Esophagus muscularis mucosa (tissue), 4 donors: ENCODE data around the gene EHD4. TPM values are rescaled to one million over a fixed set of nuclear protein-coding genes. Genes with fewer than 3 reads are reported as not detected.

ENCODE experiments used
- DNase-seq: peaks from one replicate; pipeline ENCODE4 v3.0.0-alpha.2; 2017; ENCODE audit errors: extremely low spot score
- H3K27ac ChIP-seq, 4 donors: fragments of 200-600 bp; sonication (generic); replicated peaks in 1 of 4; 1 replicate in 3 of 4; 2 replicates in 1 of 4; pipeline ENCODE4 v1.5.1; 2016 to 2019; ENCODE audit warnings: mild to moderate bottlenecking in 1 of 4
- H3K27me3 ChIP-seq, 4 donors: fragments of 200-600 bp; sonication (generic); one replicate each; pipeline versions ENCODE4 v1.5.1 to v1.6.0; 2016 to 2019
- H3K36me3 ChIP-seq, 4 donors: fragments of 200-600 bp; sonication (generic); one replicate each; pipeline ENCODE4 v1.5.1; 2016 to 2019
- H3K4me1 ChIP-seq, 4 donors: fragments of 200-600 bp; sonication (generic); one replicate each; pipeline ENCODE4 v1.5.1; 2016 to 2019
- H3K4me3 ChIP-seq, 4 donors: fragments of 200-600 bp; sonication (generic); 1 replicate in 2 of 4; 2 replicates in 2 of 4; pipeline ENCODE4 v1.5.1; 2016 to 2019; ENCODE audit warnings: mild to moderate bottlenecking in 4 of 4, moderate library complexity in 1 of 4
- H3K9me3 ChIP-seq, 4 donors: fragments of 200-600 bp; sonication (generic); 1 replicate in 3 of 4; 2 replicates in 1 of 4; pipeline ENCODE4 v1.5.1; 2016 to 2019
- EP300 ChIP-seq: sonication (generic); formaldehyde crosslinking; IDR thresholded peaks from one replicate; pipeline ENCODE4 v1.6.1; 2017; ENCODE audit warnings: antibody characterized with exemption
- POLR2A ChIP-seq: fragments of 450-650 bp; IDR thresholded peaks from one replicate; pipeline ENCODE4 v1.6.1; 2017; ENCODE audit warnings: antibody characterized with exemption, moderate library complexity, mild to moderate bottlenecking, low read depth
- POLR2AphosphoS5 ChIP-seq, 2 donors: sonication (generic); formaldehyde crosslinking; IDR thresholded peaks; one replicate each; pipeline ENCODE4 v1.6.1; 2017; ENCODE audit warnings: antibody characterized with exemption in 2 of 2
- WGBS: methylation state at CpG from one replicate; pipeline ENCODE4 v1.1.5; 2018; 5-methylcytosine and 5-hydroxymethylcytosine counted together
- intact Hi-C: fragments of 100-400 bp; cut with DNase I; formaldehyde crosslinking; loops from one replicate; pipeline ENCODE4 v1.15.1; 2023
- total RNA-seq, 4 donors: library from RNA; depleted of rRNA; stranded (reverse); fragments of >200 nt; gene quantifications; one replicate each; pipeline versions ENCODE4 v1.1.0 to v1.2.1, GENCODE V29; 2016
- TF ChIP-seq, protein P1 (sequence below), 3 experiments: fragments of 200-600 bp in 2 of 3; fragments of 450-650 bp in 1 of 3; sonication (generic) in 2 of 3; IDR thresholded peaks; one replicate each; pipeline ENCODE4 v1.5.1; 2017 to 2019; ENCODE audit warnings: antibody characterized with exemption in 3 of 3, mild to moderate bottlenecking in 2 of 3, moderate library complexity in 1 of 3

Gene EHD4
- total RNA-seq, 4 donors from 2014 or later, result 10.0 to 24.7 (median 21.7) TPM

DNA sequence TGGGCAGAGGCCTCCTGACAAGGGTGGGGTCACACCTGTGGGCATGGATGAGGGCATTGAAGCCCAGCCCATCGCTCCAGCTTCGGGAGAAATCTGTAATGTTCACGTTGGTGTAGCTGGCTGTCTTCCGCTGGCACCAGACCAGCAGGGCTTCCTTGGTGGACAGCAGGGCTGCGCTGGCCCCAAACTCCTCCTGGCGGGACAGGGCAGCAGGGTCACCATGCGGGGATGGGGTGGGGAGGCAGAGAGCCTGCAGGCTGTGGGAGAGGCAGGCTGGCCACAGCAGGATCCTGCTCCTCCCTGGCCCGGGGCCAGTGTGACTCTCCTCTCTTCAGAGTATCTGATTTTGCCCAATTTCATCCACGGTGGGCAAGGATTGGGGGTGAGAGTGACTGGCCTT, 84.5 kb downstream of the EHD4 start:
- no peak overlapping the region for H3K27ac ChIP-seq
- no peak overlapping the region for H3K4me3 ChIP-seq
- H3K9me3 ChIP-seq, result no peaks in the 10 kb centered on the region
- DNase-seq, result no peak
- no peaks in the 10 kb centered on the region for H3K27me3 ChIP-seq
- peaks cover 0 to 2% (median 0%) of the 10 kb centered on the region in 4 donors for H3K36me3 ChIP-seq
- TF ChIP-seq, protein P1, sequence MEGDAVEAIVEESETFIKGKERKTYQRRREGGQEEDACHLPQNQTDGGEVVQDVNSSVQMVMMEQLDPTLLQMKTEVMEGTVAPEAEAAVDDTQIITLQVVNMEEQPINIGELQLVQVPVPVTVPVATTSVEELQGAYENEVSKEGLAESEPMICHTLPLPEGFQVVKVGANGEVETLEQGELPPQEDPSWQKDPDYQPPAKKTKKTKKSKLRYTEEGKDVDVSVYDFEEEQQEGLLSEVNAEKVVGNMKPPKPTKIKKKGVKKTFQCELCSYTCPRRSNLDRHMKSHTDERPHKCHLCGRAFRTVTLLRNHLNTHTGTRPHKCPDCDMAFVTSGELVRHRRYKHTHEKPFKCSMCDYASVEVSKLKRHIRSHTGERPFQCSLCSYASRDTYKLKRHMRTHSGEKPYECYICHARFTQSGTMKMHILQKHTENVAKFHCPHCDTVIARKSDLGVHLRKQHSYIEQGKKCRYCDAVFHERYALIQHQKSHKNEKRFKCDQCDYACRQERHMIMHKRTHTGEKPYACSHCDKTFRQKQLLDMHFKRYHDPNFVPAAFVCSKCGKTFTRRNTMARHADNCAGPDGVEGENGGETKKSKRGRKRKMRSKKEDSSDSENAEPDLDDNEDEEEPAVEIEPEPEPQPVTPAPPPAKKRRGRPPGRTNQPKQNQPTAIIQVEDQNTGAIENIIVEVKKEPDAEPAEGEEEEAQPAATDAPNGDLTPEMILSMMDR (IDR thresholded peaks at IDR 0.05), result no peak
- no peak for TF ChIP-seq POLR2A
- H3K4me1 ChIP-seq, result peaks cover 5 to 13% (median 10%) of the 10 kb centered on the region in 4 donors
- 93% methylated on average over 3 of the region's 9 CpGs for WGBS
- intact Hi-C loops, result no loop called here

DNA sequence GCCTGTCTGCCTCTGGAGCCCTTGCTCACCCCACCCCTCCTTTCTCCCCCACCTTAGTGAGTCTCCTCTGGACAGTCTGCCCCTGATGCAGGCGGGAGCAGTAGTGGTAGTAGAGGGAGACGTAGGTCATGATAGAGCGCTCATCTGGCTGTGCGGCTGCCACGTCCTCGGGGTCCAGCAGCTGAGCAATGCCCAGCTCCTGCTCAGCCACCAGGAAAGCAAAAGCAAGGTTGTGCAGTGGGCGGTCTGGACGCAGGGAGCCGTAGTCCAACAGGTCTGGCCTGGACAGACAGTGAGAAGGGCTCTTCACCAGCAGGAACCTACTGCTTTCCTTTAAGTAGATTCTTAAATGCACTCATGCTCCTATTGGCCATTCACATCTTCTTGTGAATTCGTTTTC, 85.2 kb downstream of the EHD4 start:
- no peaks in the 10 kb centered on the region for H3K9me3 ChIP-seq
- 88% methylated on average over 7 of the region's 10 CpGs for WGBS
- H3K4me3 ChIP-seq, result no peak overlapping the region
- H3K36me3 ChIP-seq, result peaks cover 0 to 2% (median 0%) of the 10 kb centered on the region in 4 donors
- TF ChIP-seq POLR2AphosphoS5 (IDR thresholded peaks at IDR 0.05) (no peak), POLR2A (no peak), EP300 (no peak)
- TF ChIP-seq, protein P1 (IDR thresholded peaks at IDR 0.05), result no peak
- H3K27ac ChIP-seq, result no peak overlapping the region
- H3K27me3 ChIP-seq, result peaks cover 0 to 1% (median 0%) of the 10 kb centered on the region in 4 donors
- H3K4me1 ChIP-seq, result peaks cover 6 to 13% (median 12%) of the 10 kb centered on the region in 4 donors
- intact Hi-C loops, result no loop called here
- DNase-seq, result no peak

DNA sequence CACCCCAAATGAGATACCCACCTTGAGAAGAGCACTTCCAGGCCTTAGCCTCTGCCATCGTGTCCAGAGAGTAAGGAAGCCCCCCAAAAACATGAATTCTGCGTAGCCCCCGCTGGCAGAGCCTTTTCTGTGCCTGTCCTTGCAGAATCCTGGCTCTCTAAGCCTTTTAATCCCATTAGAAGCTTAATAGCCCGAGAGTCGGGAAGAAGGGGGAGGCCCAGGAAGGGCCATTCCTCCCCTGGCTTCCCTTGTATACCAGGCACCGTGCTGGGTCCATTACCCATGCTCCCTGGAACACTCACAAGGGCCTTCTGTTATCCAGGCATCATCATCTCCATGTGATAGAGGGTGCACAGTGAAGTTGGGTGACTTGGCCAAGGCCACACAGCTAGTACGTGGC, 85.6 kb downstream of the EHD4 start:
- no peak for DNase-seq
- no peak overlapping the region for H3K4me3 ChIP-seq
- peaks cover 10 to 15% (median 13%) of the 10 kb centered on the region in 4 donors for H3K4me1 ChIP-seq
- H3K27me3 ChIP-seq, result peaks cover 0 to 5% (median 0%) of the 10 kb centered on the region in 4 donors
- intact Hi-C loops, result no loop called here
- no peak overlapping the region for H3K27ac ChIP-seq
- 89% methylated on average over 6 of the region's 7 CpGs for WGBS
- TF ChIP-seq EP300, result no peak
- H3K9me3 ChIP-seq, result no peaks in the 10 kb centered on the region
- peaks cover 0 to 2% (median 0%) of the 10 kb centered on the region in 4 donors for H3K36me3 ChIP-seq

DNA sequence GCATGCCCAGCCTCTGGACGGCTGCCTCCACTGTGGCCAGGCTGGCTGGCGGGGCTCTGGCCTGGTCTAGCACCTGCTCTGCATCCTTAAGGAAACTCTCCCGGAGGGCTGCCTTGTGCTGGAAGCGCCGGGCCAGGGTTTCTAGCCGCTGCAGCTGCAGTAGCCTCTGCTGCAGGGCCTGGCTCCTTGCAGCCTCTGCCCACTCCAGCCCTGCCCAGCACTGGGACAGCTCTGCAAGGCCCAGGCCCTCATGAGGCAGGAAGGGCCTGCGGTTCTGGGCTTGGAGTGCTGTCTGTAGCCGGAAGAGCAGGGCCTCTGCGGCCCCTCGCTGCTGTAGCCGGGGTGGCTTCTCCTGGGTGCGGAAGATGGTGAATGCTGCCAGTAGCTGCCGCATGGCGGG, 86.5 kb downstream of the EHD4 start:
- no peaks in the 10 kb centered on the region for H3K9me3 ChIP-seq
- H3K4me1 ChIP-seq, result peaks cover 14 to 20% (median 16%) of the 10 kb centered on the region in 4 donors
- no peak overlapping the region for H3K27ac ChIP-seq
- TF ChIP-seq, protein P1 (IDR thresholded peaks at IDR 0.05), result no peak
- TF ChIP-seq POLR2AphosphoS5 (IDR thresholded peaks at IDR 0.05), result no peak
- no peak for TF ChIP-seq EP300
- TF ChIP-seq POLR2A, result no peak
- H3K4me3 ChIP-seq, result no peak overlapping the region
- peaks cover 0 to 2% (median 0%) of the 10 kb centered on the region in 4 donors for H3K36me3 ChIP-seq
- intact Hi-C loops, result no loop called here
- DNase-seq, result no peak
- WGBS, result no CpG with 5 or more reads among the region's 14 CpGs
- peaks cover 0 to 12% (median 0%) of the 10 kb centered on the region in 4 donors for H3K27me3 ChIP-seq

DNA sequence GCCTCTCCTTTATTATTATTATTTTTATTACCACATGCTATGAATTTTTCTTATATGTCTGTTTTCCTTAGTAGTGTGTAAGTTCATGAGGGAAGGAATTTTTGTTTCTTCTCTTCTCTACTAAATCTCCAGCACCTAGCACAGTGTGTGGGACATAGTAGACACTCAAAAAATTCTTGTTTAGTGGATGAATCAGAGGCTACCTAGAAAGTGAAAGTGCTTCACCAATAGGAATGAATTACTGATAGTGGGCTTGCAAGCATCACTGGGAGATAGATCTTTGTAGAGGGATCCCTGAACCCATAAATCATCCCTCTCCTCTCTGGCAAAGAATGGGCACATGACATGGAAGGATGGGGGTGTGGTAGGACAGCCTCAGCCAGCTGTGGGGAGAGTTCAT, 87.0 kb downstream of the EHD4 start:
- peaks cover 14 to 20% (median 16%) of the 10 kb centered on the region in 4 donors for H3K4me1 ChIP-seq
- no peak overlapping the region for H3K27ac ChIP-seq
- peaks cover 0 to 13% (median 0%) of the 10 kb centered on the region in 4 donors for H3K27me3 ChIP-seq
- no peak overlapping the region for H3K4me3 ChIP-seq
- DNase-seq, result no peak
- H3K9me3 ChIP-seq, result no peaks in the 10 kb centered on the region
- TF ChIP-seq POLR2A (no peak), EP300 (no peak), POLR2AphosphoS5 (IDR thresholded peaks at IDR 0.05) (no peak)
- TF ChIP-seq, protein P1 (IDR thresholded peaks at IDR 0.05), result no peak
- intact Hi-C loops, result no loop called here
- peaks cover 0 to 2% (median 0%) of the 10 kb centered on the region in 4 donors for H3K36me3 ChIP-seq
